Measurements from ENCODE around the gene FLVCR2. TPM values are rescaled to one million over a fixed set of nuclear protein-coding genes. Genes with fewer than 3 reads are reported as not detected.

FLVCR2 gene
- total and polyA plus RNA-seq, 2 of the 13 experiments (the other 11 are each of a cell fraction or from before 2014, with no cell fraction given), result 9.9 to 10.5 TPM

- TF ChIP-seq GATA4 (IDR thresholded peaks at IDR 0.05; ENCODE audit: borderline replicate concordance, low read depth) (no peak), MED1 (CRISPR knock-in tag; IDR thresholded peaks at IDR 0.05) (peak; percentile 62; the same call in 1 of the 2 replicates), ZSCAN22 (CRISPR knock-in tag; IDR thresholded peaks at IDR 0.05) (no peak), ZKSCAN1 (IDR thresholded peaks at IDR 0.05; ENCODE audit: low read length) (no peak), NFE2L2 (IDR thresholded peaks at IDR 0.05; ENCODE audit: low read length) (no peak), MEIS1 (CRISPR knock-in tag; IDR thresholded peaks at IDR 0.05; ENCODE audit: borderline replicate concordance) (no peak), SMAD1 (CRISPR knock-in tag; IDR thresholded peaks at IDR 0.05; ENCODE audit: borderline replicate concordance, low read depth) (no peak), EEA1 (CRISPR knock-in tag; IDR thresholded peaks at IDR 0.05; ENCODE audit: borderline replicate concordance) (no peak), HNRNPLL (IDR thresholded peaks at IDR 0.05; ENCODE audit: low read depth, low read length, poor library complexity, severe bottlenecking) (peak; percentile 94), GATAD2A (CRISPR knock-in tag; IDR thresholded peaks at IDR 0.05) (0 out of 2 replicates have a peak, but pooled peaks have one; percentile 12), LCORL (IDR thresholded peaks at IDR 0.05) (no peak), LCORL (CRISPR knock-in tag; IDR thresholded peaks at IDR 0.05) (peak; percentile 67; the same call in 1 of the 2 replicates), SALL1 (CRISPR knock-in tag; IDR thresholded peaks at IDR 0.05) (0 out of 2 replicates have a peak, but pooled peaks have one; percentile 60), ZNF652 (CRISPR knock-in tag; IDR thresholded peaks at IDR 0.05; ENCODE audit: borderline replicate concordance, low read depth) (no peak), ZNF766 (CRISPR knock-in tag; IDR thresholded peaks at IDR 0.05; ENCODE audit: borderline replicate concordance) (peak; percentile 41; the same call in 1 of the 2 replicates), ZNF124 (CRISPR knock-in tag; IDR thresholded peaks at IDR 0.05) (peak; percentile 36; the same call in 1 of the 2 replicates), KMT2B (CRISPR knock-in tag; IDR thresholded peaks at IDR 0.05) (peak; percentile 82), ZNF512B (CRISPR knock-in tag; IDR thresholded peaks at IDR 0.05; ENCODE audit: borderline replicate concordance) (0 out of 2 replicates have a peak, but pooled peaks have one; percentile 70), ZSCAN9 (CRISPR knock-in tag; IDR thresholded peaks at IDR 0.05; ENCODE audit: borderline replicate concordance) (peak; percentile 41; the same call in 1 of the 2 replicates), MYC (CRISPR knock-in tag; IDR thresholded peaks at IDR 0.05; ENCODE audit: borderline replicate concordance) (peak; percentile 53), DNMT1 (CRISPR knock-in tag; IDR thresholded peaks at IDR 0.05) (peak; percentile 23; the same call in 1 of the 2 replicates), NFYC (CRISPR knock-in tag; IDR thresholded peaks at IDR 0.05) (peak; percentile 95), ZNF235 (CRISPR knock-in tag; IDR thresholded peaks at IDR 0.05; ENCODE audit: borderline replicate concordance) (peak; percentile 78; the same call in 1 of the 2 replicates)
- TF ChIP-seq, protein P1, sequence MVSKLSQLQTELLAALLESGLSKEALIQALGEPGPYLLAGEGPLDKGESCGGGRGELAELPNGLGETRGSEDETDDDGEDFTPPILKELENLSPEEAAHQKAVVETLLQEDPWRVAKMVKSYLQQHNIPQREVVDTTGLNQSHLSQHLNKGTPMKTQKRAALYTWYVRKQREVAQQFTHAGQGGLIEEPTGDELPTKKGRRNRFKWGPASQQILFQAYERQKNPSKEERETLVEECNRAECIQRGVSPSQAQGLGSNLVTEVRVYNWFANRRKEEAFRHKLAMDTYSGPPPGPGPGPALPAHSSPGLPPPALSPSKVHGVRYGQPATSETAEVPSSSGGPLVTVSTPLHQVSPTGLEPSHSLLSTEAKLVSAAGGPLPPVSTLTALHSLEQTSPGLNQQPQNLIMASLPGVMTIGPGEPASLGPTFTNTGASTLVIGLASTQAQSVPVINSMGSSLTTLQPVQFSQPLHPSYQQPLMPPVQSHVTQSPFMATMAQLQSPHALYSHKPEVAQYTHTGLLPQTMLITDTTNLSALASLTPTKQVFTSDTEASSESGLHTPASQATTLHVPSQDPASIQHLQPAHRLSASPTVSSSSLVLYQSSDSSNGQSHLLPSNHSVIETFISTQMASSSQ (IDR thresholded peaks at IDR 0.05; ENCODE audit: low read depth), result no peak
- TF ChIP-seq, protein P1 (CRISPR knock-in tag; IDR thresholded peaks at IDR 0.05; ENCODE audit: borderline replicate concordance), result 0 out of 2 replicates have a peak, but pooled peaks have one; percentile 17
Measured at GRCh38 chr14:75660630-75661498, 82.4 kb downstream of the FLVCR2 start, which contains the start of the genes ERG28 and TTLL5 (continued).

Data from HepG2 (cell line).